Pulmonary artery endothelial cell (primary cell): ENCODE results near the gene SKOR1. TPM values are rescaled to one million over a fixed set of nuclear protein-coding genes. Genes with fewer than 3 reads are reported as not detected.

ENCODE experiments used
- DNase-seq: peaks from one replicate; pipeline ENCODE4 v3.0.0-alpha.2; 2011; ENCODE audit warnings: low read depth, low spot score
- total RNA-seq: library from RNA; depleted of rRNA; stranded (reverse); fragments of >200 nt; gene quantifications from 2 replicates; pipeline ENCODE4 v1.2.3, GENCODE V29; 2014

Gene SKOR1
- 0.07 TPM in 2 replicates for total RNA-seq

- DNase-seq, result no peak
Measured at GRCh38 chr15:67824976-67825880, at the start of gene SKOR1. Gene SKOR1, plus strand, starts transcription at chr15:67825509. Its CDS starts 94 bp downstream, at chr15:67825603.

- DNase-seq, result no peak
Measured at GRCh38 chr15:67775998-67776397, 49.3 kb upstream of the SKOR1 start.

DNA sequence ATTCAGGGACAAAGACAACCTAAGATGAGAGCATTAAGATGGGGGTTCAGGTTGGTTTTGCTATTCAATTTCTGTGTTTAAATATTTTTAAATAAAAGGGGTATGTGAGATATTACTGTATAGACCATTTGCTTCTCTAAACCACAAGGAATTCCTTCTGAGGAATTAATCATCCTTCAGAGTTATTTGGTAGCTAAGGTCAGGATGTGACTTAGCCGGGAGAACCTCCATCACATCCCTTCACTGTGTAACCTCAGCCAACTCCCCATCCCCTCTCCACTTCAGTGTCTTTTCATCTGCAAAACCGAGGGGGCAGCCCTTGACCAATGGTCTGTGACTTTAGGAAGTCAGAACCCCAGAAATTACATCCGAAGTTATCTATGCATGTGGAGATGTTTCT is 48.7 kb upstream of the SKOR1 start:
- DNase-seq, result no peak

- DNase-seq, result no peak
Measured at GRCh38 chr15:67777071-67777470, 48.2 kb upstream of the SKOR1 start.

- no peak for DNase-seq
Measured at GRCh38 chr15:67777773-67778172, 47.5 kb upstream of the SKOR1 start.

DNA sequence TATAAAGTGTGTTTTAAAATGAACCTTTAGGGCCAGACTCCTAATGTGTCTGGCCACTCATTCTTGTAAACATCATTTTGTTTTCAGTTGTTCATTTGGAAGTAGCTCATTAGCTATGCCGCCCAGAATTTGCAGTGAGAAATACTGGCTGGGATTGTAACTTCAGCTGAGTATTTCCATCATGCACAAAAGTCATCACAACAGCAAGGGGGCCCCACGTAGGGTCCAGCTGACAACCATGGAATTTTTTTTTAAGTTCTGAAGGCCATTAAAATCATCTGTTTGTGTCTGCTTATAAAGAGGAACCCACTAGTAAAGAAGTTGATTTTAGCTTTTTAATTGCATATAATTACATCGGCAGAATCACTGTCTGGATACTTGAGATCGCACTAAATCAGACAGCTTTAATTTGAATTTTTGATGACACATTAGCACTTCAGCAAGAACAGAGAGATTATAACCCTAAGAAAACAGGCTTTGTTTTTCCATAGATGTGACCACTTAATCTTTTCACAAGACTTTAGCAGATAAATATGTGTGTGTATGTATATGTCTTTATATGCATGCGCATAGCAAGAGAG is 46.3 kb upstream of the SKOR1 start:
- no peak for DNase-seq

DNA sequence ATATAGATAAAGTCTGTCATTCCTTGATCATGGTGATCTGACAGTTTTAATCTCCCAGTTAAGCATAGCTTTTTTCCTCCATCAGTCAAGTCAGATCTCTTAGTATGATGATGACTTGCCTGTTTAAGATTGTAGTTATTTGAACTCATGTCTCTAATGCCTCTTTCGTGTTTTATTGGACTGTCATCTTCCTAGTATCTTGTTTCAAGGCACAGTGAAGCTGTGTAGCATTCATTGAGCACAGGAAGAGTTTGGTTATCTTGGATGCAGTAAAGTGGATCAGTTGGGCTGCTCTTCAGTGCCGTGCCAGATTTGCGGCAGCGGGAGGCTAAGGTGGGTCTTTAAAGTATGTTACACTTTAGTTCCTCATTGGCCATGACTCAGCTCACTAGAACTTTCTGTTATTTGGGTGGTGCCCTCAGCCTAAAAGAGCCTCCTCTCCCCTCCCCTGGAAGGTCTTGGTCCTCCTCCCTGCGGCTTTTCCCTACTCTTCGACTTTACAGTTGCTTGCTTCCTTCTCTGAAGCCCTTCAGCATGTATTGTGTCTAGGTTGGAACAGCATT is 45.7 kb upstream of the SKOR1 start:
- DNase-seq, result no peak

- no peak for DNase-seq
Measured at GRCh38 chr15:67781061-67781460, 44.2 kb upstream of the SKOR1 start.

DNA sequence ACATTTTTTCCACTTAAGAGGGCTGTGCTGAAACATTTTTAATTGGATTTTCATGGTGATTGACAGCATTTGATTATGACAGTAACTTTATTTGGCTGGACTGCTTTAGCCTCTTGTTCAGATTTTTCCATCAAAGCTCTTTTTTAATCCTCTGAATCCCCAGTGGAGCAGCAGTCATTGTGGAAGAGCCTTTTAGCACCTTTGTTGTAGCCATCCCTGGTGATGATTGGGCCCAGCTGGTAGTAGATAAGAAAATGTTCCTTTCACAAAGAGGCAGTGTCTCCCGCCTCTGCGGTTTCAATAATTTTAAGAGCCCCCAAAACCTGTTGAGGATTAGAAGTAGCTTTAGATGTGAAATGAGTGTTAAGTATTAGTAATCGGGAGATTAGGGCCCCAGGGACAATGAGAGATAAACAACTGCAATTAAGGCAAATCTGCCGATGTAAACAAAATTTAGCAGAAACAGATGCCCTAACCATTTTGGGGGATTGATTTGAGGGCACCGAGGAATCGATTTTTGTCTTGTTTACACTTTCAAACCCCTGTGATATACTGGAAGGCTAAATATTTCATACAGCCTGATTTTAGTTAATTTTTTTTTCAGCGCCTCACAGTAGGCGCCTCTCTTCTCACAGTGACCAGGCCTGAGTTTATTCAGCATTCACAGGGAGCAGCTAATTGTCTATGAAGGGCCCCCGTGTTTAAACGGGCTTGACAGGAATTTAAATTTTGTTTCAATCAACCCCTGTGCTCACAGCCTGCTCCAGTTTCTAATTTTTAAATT is 43.2 kb upstream of the SKOR1 start:
- DNase-seq, result no peak

DNA sequence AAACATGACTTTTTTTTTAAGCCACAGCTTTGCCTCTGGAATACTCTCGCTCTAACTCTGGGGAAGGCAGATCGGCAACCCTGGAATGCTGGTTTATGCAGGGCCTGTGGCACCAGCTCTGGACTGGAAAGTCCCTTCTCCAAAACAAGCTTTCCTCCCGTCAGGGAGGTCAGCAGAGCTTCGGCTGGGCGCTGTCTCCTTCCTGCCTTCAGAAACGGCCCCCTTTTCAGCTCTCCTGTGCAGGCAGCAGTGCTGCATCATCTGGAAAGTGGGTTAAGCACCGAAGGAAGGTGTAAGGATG is 42.7 kb upstream of the SKOR1 start:
- DNase-seq, result no peak

DNA sequence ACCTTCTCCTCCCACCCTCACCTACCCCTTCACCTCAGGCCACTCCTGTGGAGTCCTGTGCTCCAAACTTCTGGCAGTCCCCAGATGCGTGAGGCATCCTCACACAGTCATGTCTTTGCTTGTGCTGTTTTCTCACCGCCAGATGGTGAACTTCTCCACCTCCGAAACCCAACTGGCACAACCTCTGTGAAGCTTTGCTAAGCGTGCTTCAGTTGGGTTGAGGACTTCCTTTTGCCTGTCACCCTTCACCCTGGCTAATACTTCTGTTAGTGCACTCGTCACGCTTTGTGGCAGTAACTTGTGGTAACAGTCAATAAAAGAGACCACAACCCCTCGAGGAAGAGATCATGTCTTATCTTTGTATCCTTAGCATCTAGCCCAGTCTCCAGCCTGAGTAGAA is 42.0 kb upstream of the SKOR1 start:
- DNase-seq, result no peak

DNA sequence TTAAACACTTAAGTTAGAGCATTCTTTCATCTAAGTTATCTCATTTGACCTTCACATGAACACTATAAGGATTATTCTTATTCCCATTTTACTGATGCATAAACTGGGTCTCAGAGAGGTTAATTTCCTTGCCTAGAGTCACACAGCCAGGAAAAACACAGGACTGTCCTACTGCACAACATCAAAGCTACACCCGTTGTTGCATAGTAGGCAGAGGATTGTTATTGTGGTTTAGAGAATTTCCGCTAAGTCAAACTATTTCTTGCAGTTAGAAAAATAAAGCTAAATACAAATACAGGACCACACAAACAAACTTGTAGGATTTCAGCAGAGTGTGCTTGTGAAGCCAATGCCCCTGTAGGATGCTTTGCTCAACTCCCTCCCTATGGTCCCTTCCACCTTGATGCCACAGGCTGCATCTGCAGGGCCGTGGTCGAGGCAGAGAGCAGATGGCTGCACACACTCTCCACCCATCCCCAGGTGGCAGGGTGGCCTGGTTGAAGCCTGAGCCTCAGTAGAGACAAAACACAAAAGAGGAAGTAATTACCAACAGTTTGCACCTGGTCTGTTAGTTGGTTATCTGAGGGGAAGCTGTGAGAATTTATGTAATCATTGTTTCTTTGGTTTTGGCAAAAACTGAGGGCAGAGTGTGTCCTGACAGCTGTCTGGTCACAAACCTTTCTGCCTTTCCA is 41.1 kb upstream of the SKOR1 start:
- no peak for DNase-seq

- no peak for DNase-seq
Measured at GRCh38 chr15:67784856-67785430, 40.4 kb upstream of the SKOR1 start.

DNA sequence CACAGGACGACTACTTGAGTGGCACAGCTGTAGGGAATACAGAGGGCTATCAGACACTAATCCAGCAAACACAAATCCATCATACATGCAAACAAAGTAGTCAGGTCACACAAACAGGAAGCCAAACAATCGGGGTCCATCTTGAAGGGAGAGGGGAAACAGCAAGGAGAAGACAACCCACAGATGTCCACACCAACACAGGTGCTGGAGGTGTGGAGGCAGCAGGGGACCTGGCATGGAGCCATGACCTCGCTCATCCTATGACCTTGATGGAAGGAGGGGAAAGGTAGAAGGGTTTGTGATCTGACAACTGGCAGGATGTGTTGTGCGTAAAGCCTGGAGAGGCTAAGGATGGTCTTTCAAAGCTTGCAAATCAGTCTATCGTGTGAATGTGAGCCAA is 39.9 kb upstream of the SKOR1 start:
- DNase-seq, result no peak

DNA sequence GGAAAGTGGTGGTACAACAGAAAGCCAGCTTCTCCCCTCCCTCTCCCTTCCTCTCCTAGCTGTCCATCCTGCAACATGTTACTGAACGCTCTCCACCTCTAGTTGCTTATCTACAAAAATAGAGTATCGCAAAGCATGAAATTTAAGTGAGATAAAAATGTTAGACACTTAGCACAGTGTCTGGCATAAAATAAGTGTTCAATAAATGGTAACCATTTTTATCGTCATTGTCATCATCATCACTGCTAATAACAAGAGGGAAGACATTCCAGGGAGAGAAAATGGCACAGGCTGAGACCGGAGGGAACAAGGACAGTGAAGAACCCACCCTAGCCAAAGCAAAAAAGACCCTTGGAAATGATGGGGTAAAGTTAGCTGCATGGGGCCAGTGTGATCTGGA is 38.7 kb upstream of the SKOR1 start:
- DNase-seq, result no peak

GRCh38 chr15:67788986-67789385 is 36.3 kb upstream of the SKOR1 start:
- no peak for DNase-seq

DNA sequence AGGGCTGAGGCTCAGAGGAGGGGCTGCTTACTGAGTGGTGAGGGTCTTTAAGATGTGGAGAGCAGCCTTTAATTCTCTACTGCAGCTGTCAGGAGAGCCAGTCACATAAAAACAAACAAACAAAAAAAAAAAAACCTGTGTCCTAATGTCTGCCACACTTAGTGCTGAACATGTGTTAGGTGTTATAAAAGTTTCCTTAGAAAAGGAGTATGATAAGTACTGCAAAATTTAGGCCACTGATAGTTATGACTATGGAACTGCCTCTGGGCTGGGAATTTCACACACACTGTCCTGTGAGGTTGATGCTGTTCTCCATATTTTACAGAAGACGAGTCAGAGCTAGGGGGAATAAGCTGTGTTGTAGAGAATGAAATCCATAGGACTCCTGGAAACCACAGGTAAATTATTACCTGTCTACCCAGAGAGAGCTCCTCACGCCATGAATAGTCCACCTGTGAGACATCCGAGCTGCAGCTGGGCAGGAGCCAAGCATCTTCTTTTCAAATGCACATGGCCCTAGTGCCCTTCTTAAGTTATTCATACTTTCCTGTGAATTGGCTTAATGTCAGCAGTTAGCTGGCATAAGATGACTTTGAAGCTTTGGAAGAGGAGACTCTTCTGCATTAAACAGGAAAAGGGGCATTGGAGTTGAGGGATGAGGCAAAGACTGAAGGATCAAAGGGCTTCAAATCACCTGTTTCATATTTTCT is 34.5 kb upstream of the SKOR1 start:
- DNase-seq, result no peak

DNA sequence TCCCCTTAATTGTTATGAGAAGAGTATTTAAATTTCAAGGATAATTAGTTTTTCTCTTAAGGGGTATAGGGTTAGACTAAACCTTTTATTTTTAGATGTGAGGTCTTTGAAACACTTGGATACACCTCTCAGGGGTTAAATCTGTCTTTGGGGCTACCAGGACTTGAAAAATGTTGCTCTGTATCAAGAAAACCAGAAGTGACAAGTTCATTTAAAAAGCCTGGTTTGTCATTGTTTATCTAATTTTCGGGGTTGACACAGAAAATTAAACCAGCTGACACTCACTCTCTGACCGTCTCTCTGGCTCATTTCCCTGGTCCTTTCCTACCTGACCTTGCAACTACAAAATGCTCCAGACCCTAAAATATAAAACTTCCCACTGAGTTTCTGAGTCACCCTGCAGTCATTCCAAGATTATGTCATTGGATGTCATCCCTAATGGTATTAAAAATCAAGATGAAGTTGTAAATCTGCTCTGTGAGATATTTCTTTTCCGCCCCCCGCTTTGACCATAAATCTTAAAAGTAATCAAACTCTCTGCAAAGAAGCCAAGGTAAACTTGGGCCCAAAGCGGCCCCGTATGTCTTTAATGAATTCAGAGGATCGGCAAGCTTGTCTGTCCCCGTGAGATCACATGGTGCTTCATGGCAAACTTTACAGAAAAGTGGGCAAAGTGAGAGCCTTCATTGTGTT is 32.9 kb upstream of the SKOR1 start:
- DNase-seq, result no peak

- DNase-seq, result no peak
Measured at GRCh38 chr15:67794832-67795574, 30.3 kb upstream of the SKOR1 start.
